NT2/D1 (cell line): ENCODE measurements around the gene CYRIA.

Experiments
- SUZ12 ChIP-seq: IDR thresholded peaks from 2 replicates; pipeline ENCODE4 v1.6.1; 2011; ENCODE audit not compliant: insufficient read length, insufficient read depth; ENCODE audit errors: extremely low read depth
- YY1 ChIP-seq: IDR thresholded peaks from 2 replicates; pipeline ENCODE4 v1.6.1; 2011; ENCODE audit not compliant: insufficient read length, insufficient read depth
- ZNF274 ChIP-seq: IDR thresholded peaks from 2 replicates; pipeline ENCODE4 v1.6.1; 2011; ENCODE audit warnings: mild to moderate bottlenecking, low read depth, low read length

GRCh38 chr2:16707014-16707623 is 41.5 kb upstream of the CYRIA start:
- TF ChIP-seq ZNF274 (no peak), YY1 (no peak), SUZ12 (no peak)
